GM10248 (cell line): ENCODE measurements around the gene CDHR1.

ENCODE experiments used
- CTCF ChIA-PET: fragments of 300-600 bp; sonication (Branson Sonifier 250); formaldehyde crosslinking; extraction: SDS; loops from one replicate; lab custom pipeline; 2021; ENCODE audit warnings: antibody characterized with exemption; lab: Yijun Ruan, JAX
- POLR2A ChIA-PET: fragments of 350-650 bp; sonication (Branson Sonifier 250); formaldehyde crosslinking; extraction: SDS; loops from one replicate; lab custom pipeline; 2020; ENCODE audit warnings: antibody characterized with exemption; lab: Yijun Ruan, JAX
- DNase-seq: peaks from one replicate; pipeline ENCODE4 v3.0.0; 2012; ENCODE audit errors: extremely low spot score
- TF ChIP-seq, protein P1 (sequence below): IDR thresholded peaks from 2 replicates; pipeline ENCODE4 v1.5.1; 2012; ENCODE audit warnings: mild to moderate bottlenecking, low read depth; ENCODE audit errors: extremely low read depth, missing control alignments, control extremely low read depth

Gene CDHR1

GRCh38 chr10:84221916-84222315 is 27.6 kb downstream of the CDHR1 start:
- ChIA-PET POLR2A (no interaction called here), CTCF (interaction anchor here (1.4 kb wide), 1 partner anchor 77 kb away, joined by 3 read pairs; no protein-coding TSS in a partner anchor)
- no peak for DNase-seq
- TF ChIP-seq, protein P1, sequence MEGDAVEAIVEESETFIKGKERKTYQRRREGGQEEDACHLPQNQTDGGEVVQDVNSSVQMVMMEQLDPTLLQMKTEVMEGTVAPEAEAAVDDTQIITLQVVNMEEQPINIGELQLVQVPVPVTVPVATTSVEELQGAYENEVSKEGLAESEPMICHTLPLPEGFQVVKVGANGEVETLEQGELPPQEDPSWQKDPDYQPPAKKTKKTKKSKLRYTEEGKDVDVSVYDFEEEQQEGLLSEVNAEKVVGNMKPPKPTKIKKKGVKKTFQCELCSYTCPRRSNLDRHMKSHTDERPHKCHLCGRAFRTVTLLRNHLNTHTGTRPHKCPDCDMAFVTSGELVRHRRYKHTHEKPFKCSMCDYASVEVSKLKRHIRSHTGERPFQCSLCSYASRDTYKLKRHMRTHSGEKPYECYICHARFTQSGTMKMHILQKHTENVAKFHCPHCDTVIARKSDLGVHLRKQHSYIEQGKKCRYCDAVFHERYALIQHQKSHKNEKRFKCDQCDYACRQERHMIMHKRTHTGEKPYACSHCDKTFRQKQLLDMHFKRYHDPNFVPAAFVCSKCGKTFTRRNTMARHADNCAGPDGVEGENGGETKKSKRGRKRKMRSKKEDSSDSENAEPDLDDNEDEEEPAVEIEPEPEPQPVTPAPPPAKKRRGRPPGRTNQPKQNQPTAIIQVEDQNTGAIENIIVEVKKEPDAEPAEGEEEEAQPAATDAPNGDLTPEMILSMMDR: no peak

DNA sequence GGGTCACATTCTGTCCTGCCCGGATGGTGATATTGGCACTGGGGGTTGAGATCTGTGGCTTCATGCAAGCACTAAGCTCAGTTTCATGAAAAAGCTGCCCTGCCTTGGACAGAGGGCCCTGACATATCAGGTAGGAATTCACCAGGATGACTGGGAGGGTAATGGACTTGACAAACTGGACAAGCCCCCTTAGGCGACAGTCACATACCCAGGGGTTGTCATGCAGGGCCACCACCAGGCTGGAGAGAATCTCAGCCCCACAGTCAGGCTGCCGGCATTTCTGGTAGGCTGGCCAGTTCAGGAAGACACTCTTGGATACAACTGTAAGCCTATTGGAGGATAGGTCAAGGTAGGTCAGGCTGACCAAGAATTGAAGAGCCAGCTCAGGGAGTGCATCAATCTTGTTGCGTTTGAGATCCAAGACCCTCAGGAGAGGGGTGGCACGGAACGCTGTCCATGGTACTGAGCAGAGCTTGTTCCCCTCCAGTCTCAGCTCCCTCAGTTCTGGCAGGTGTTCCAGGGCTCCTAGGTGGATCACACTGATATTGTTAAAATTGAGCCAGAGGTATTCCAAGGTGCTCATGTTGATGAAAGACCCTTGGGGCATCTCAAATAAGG is 30.2 kb downstream of the CDHR1 start:
- CTCF ChIA-PET: interaction anchor here (1.1 to 3.9 kb wide), 3 partner anchors 9 to 77 kb away, joined by 3 to 14 read pairs (median 4); no protein-coding TSS in a partner anchor
- POLR2A ChIA-PET: no interaction called here
- DNase-seq: no peak
- TF ChIP-seq, protein P1: no peak

DNA sequence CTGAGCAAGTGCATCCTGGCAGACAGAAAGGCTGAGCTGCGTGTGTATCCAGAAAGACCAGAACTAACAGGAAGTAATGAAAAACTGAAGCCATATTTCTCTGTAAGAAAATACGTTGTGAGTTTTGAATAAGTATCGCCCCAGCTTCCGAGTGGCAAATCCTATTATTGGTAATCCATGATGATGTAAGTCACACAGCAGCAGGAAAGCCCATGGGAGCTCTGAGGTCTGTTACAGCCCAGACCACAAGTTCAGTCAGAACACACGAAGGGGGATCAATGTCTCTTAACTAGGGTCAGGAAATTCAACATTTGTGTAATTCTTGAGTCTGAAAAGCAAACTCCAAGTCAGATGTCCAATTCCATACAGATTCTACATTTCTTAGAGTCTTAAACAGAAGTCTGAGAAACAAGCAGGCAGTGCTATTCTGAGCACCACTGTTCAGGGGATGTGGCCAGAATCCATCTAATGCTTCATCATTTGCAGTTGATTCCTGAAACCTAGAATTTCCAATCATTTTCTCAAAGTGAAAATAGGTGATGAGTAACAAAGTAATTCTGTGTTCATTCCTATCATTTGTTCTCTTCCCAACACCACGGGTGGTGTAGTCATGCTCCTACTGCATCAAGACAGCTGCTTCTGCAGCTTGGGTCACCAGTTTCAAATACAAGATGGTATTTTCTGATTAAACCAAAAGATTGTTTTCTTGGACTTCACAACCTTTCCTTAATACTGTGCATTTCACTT is 31.3 kb downstream of the CDHR1 start, which contains the start of gene LRIT2:
TSS of gene LRIT2 (minus strand) at position 118 of the 747 bp plus-strand sequence. CDS start at position 94, 24 bp downstream.
- POLR2A ChIA-PET: no interaction called here
- CTCF ChIA-PET: interaction anchor here (1.1 to 3.9 kb wide), 5 partner anchors 10 to 78 kb away, joined by 3 to 14 read pairs (median 4); no protein-coding TSS in a partner anchor
- no peak for DNase-seq
- TF ChIP-seq, protein P1: no peak

- TF ChIP-seq, protein P1: no peak
- no peak for DNase-seq
- CTCF ChIA-PET: interaction anchor here (1.4 to 1.5 kb wide), 2 partner anchors 13 to 30 kb away, joined by 3 to 4 read pairs; no protein-coding TSS in a partner anchor
- POLR2A ChIA-PET: no interaction called here
Measured at GRCh38 chr10:84226616-84227015, 32.3 kb downstream of the CDHR1 start.

DNA sequence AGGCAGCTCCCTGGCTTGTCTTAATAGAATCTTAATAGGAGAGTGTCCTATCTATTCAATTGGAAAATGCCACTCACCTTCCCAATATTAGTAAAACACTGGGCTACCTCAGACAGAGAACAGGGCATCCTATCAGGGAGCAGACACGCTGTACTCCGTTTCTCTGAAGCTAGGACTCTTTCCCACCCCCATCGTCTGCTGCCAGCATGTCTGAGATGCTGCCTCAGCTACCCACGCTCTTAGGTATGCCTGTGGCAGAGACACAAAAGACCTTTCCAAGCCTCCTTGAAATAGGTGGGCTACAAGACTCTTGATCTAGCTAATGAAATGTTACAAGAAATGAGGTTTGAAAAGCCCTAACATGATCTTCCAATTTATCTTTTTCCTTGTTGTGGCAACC is 33.5 kb downstream of the CDHR1 start:
- no peak for DNase-seq
- CTCF ChIA-PET: interaction anchor here (1.2 kb wide), 1 partner anchor 13 kb away, joined by 4 read pairs; no protein-coding TSS in a partner anchor
- POLR2A ChIA-PET: no interaction called here
- TF ChIP-seq, protein P1: no peak

DNA sequence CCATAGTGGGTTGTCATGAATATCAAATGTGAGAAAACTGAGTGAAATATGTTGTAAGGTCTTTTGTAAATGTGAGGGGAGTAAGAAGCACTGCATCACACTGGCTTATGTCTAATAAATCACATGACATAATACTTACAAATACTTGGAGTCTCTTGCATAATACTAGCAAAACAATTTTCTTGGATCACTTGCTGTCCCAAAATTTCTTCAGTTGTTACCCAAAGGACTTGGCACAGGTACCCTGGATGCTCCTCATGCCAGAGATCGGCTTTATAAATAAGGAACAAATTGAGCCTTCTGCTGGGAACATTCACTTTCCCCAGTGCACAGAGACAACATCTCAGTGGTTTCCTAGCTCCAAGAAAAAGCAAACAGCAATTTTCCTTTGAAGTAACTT is 36.0 kb downstream of the CDHR1 start:
- no peak for DNase-seq
- POLR2A ChIA-PET: no interaction called here
- TF ChIP-seq, protein P1: no peak
- CTCF ChIA-PET: no interaction called here
